Thyroid gland (tissue), 4 donors: ENCODE data around the gene PSMC4.

Source experiments
- CTCF ChIP-seq, 6 experiments: fragments of 200-600 bp in 3 of 6; fragments of 450-650 bp in 3 of 6; sonication (generic) in 3 of 6; IDR thresholded peaks; one replicate each; pipeline ENCODE4 v1.5.1; 2016 to 2019; ENCODE audit warnings: antibody characterized with exemption in 6 of 6, mild to moderate bottlenecking in 2 of 6, inconsistent platforms in 1 of 6, moderate library complexity in 1 of 6
- POLR2A ChIP-seq, 2 donors: fragments of 450-650 bp; IDR thresholded peaks; one replicate each; pipeline ENCODE4 v1.6.1; 2017; ENCODE audit warnings: antibody characterized with exemption in 2 of 2, mild to moderate bottlenecking in 2 of 2, moderate library complexity in 1 of 2

GRCh38 chr19:40009674-40010073 is 38.7 kb downstream of the PSMC4 start:
- TF ChIP-seq POLR2A (IDR thresholded peaks at IDR 0.05): no peak
- TF ChIP-seq CTCF (IDR thresholded peaks at IDR 0.05): no peak
